HG03442 (cell line): ENCODE results near the gene CPA2.
"Not testable (repeated sequence)": the region's sequence is repeated elsewhere in the genome, so short reads cannot be mapped to it uniquely, and the experiment has no call there.

Experiments
- ATAC-seq: cut with Tn5 transposase; IDR thresholded peaks from one replicate; pipeline ENCODE4 v1.9.1; 2021; ENCODE audit warnings: mild to moderate bottlenecking, moderate library complexity; ENCODE audit not compliant: unreplicated experiment

The CPA2 gene

DNA sequence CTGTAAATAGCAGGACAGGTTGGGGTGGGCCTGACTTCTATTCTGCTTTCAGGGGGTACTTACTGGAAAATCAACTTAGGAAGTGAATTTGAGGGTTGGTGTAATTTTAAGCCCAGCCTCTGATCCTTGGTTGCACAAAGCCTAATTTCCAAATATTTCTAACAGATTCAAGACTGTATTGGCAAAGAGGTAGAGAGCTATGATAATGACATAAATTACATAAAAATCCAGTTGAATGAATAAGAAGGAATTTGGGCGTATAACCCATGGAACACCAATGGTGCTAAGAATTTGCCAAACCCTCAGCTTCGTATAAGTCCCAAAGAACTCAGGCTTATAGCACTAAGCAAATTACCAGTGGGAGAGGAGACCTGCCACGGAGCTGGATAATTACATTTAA is 38.2 kb downstream of the CPA2 start:
- ATAC-seq, result no peak

DNA sequence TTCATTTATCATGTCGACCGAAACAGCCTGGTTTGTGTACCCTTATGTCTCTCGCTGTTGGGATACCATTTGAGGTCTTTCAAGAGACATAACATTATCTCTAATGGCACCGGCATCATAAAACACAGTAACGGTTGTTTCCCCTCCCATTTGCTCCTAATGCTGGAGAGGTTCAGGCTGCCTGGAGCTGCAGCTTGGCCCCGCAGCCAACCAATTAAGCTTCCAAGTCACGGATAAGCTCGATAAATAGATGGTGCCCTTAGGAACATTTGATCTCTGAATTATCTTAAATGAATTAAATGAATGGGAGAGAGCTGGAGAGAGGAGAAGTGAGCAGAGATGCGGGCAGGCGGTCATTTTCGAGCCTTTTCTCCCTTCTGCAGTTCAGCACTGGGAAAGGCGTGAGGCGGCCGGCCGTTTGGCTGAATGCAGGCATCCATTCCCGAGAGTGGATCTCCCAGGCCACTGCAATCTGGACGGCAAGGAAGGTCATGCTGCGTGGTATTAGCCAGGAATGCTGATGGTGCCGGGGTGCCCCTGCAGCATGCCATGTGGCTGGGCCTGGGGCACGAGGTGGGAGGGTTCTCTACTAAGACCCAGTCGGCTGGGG is 38.9 kb downstream of the CPA2 start:
- no peak for ATAC-seq

DNA sequence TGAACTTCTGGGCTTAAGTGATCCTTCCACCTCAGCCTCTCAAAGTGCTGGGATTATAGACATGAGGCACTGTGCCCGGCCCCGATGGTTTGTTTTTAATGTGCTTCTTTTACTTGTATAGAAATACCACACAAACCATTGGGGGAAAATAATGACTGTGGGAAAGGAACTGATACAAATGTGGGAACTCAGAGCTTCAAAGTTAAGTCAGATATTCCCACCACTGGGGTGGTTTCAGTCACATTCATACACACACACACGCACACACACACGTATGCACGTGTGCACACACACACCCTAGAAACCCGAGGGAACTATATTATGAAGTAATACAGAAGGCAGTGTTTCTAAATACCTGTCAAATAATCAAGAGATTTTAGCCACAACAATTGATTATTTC is 43.3 kb downstream of the CPA2 start:
- peak; percentile 34 for ATAC-seq

DNA sequence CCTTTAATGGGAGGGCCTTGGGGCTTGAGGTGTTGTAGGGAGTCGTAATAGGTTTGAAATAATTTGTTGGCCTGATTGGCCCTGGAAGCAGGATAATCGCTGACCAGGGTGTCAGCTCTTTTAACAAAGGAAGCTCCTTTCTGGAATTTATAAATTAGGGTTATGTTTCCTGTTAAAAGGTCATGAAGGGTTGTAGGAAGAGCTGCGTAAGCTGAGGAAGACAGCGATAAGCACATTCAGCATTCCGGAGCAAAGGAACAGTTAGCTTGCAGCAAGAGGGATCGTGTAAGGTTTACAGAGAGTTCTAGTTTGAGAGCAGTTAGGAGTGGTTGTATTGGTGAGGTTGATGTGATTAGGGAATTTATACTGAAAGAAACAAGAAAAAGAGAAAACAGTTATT is 47.6 kb downstream of the CPA2 start:
- ATAC-seq, result no peak

DNA sequence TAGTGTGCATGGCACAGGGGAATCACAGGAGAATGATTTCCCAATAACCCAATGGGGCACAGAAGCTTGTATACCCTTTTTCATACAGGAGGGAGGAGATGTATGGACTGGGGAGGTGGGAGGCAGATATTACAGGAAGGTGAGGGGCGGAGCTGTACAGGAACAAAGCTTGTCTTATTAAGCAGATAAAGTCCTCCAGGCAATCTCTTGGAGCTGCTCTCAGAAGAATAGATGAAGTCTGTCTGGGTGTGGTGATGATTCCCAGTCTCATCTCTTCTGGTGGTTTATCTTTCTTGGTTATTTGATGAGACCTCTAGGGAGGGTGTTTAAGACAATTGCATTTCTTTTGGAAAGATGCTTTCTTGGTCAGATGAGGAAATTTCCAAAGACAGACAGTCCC is 52.9 kb downstream of the CPA2 start:
- ATAC-seq, result no peak

DNA sequence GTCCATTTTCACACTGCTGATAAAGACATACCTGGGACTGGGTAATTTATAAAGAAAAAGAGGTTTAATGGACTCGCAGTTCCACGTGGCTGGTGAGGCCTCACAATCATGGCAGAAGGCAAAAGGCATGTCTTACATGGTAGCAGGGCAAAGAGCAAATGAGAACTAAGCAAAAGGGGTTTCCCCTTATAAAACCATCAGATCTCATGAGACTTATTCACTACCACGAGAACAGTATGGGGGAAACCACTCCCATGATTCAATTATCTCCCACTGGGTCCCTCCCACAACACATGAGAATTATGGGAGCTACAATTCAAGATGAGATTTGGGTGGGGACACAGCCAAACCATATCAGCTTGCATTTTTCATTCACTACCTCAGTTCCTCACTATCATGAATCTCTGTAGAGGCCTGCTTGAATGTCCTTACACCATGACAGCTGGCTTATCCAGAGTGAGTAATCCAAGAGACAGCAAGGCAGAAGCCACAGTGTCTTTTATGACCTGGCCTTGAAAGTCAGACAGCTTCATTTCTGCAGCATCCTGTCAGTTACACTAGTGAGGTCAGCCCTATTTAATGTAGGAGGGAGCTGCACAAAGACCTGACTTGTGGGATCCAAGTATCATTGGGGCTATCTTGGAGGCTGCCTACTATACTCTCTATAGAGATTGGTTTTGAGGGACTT is 55.0 kb downstream of the CPA2 start:
- ATAC-seq, result not testable (repeated sequence)

DNA sequence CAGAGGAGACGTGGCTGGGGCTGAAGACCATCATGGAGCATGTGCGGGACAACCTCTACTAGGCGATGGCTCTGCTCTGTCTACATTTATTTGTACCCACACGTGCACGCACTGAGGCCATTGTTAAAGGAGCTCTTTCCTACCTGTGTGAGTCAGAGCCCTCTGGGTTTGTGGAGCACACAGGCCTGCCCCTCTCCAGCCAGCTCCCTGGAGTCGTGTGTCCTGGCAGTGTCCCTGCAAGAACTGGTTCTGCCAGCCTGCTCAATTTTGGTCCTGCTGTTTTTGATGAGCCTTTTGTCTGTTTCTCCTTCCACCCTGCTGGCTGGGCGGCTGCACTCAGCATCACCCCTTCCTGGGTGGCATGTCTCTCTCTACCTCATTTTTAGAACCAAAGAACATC is 56.0 kb downstream of the CPA2 start:
- no peak for ATAC-seq

DNA sequence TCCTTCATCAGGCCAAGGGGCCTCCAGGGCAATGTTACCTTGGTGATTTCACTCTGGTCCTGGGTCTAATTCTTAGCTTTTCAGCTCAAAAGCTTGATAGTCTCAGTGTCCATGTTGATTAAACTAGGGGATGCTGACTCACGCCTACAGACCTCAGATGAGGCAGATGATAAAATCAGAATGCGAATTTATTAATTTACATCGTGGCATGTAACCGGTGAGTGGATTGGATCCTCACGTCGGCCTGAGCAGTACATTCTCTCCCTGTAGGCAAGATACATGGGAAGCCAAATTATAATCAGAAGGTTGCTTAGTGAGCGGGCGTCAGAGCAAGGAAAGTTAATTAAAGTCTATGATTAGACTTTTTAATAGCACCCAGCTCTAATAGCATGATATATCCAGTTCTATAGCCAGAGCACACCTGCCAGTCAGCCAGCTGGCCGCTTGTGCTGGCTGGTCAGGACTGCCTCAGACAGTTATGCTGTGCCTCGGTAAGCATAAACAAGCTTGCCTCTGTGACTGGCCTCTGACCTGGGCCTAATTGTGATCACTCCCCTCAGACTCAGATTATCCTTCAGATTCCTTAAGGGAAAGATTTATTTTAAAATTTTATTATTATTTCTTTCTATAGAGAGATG is 57.8 kb downstream of the CPA2 start:
- ATAC-seq, result no peak

DNA sequence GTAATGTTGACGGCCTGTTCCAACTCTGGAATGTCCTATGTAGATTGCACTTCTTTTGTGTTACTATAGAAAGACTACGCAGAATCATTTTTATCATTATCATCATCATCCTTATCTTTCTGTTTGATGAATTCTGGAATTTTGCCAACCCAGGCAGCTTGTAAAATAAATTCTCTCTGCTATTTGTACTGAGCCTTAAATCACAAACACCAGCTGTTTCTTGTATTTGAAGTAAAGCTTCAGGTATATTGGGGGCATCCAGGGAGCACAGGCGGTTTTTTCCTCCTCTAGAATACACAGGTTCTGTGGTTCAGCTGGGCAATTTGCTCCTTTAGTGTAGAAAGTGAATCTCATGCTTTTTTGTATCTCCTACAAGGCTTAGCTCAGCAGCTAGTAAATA is 63.0 kb downstream of the CPA2 start:
- ATAC-seq, result no peak

DNA sequence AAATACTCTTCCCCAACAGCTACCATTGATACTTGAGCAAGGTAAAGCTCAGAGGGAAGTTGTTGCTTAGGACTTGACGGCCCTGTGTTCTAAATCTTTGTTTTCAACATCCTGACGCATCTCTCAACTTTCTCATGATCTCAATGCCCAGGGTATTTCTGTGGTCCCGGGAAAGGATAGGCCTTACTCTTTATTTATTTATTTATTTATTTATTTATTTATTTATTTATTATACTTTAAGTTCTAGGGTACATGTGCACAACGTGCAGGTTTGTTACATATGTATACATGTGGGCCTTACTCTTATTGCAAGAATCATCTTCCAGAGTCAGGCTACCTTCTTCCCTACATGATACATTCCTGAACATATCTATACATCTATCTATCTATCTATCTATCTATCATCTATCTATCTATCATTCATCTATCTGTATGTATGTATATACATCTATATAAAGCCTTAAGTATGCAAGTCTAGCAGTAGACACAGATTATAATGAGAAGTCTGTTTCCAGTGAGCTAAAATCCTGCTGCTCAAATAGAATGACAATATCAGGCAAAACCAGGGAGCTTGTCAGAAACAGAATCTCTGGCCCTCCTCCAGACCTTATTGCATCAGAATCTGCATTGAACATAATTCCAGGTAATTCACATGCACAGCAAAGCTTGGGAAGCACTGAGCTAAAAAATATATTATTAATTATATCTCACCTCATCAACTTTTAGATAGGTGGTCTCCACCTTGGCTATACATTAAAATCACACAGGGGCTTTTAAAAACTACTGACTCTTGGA is 65.8 kb downstream of the CPA2 start:
- no peak for ATAC-seq

DNA sequence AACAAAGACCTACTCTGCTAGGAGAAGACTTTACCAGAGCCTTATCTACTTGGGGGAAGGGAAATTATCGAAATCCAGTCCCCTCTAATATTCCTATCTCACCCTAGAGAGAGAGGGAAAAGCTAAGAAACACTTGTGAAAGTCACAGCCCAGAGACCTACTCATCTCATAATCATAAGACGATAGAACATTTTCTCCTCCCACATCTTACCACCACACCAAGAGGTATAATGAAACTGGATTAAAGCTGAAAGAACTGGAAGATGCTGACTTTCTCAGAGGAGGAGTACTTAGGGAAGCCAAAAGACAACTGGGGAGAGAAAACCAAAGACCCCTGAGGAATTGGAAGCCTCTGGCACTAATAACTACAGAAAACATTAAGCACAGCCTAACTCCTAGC is 67.2 kb downstream of the CPA2 start:
- no peak for ATAC-seq

DNA sequence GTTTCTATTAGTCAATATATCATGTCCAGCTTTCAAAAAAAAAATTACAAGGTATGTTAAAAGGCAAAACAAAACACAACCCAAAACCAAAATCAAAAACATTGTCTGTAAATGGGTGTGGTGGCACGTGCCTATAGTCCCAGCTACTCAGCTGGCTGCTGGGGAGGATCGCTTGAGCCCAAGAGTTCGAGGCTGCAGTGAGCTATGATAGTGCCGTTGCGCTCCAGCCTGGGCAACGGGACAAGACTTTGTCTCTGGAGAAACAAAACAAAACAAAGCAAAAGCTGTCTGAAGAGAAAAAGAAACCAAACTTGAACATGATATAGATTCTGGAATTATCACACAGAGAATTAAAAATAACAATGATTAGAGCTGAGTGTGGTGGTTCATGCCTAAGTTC is 67.6 kb downstream of the CPA2 start:
- ATAC-seq, result no peak

DNA sequence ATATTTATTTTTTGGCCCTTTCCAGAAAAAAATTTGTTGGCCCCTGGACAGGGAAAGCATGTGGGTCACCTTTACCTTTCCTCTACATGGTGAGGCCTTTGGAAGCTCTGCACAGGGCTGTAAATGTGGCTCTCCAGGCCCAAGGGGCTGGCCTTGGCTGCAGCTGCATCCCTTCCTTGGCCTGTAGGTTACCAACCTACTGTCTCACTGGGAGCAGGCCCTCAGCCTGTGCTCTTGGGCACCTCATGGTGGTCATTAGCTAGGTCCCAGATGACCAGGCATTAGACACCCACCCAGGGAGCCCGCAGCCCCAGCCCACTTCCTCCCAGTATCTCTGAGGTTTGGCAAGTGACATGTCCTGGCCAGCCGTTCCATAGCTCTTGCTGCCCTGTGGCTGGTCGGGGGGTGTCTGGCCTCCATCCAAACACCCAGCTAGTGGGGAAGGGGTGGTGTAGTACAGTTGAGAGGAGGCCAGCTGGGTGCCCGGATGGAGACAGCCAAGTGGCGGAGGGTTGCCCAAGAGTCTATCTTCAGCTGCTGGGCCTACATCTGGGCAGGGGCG is 70.8 kb downstream of the CPA2 start:
- no peak for ATAC-seq

DNA sequence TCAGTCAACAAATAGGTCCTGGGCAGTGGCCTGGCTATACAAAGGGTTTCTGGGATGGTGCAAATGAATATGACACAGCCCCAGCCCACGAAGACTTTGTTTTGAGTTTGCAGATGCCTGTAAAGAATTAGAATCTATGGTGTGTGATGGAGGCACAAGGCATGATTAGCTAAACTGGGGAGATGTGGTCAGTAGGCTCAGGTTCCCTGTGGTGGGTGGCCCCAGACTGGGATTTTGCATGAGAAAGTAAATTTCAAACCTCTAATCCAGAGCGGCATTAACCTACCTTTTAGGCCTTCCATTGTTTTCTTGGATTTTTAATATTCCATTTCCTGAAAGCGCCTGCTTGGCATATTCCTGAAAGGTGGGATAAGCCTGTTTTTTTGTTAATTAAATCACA is 71.6 kb downstream of the CPA2 start:
- ATAC-seq, result no peak
